ENCODE results near the gene PCDH11Y.
"Not testable (repeated sequence)": the region's sequence is repeated elsewhere in the genome, so short reads cannot be mapped to it uniquely, and the experiment has no call there.

PCDH11Y gene

GRCh38 chrY:5000057-5000456 lies at the start of gene PCDH11Y:
Gene PCDH11Y, plus strand, starts transcription at chrY:5000296. Its CDS starts 56,804 bp downstream, at chrY:5057100.
- DNase-seq (ENCODE audit: low read depth): not testable (repeated sequence)

- not testable (repeated sequence) for DNase-seq (ENCODE audit: low read depth)
These were observed 32.2 kb upstream of the PCDH11Y start for GRCh38 chrY:4967894-4968293.

DNA sequence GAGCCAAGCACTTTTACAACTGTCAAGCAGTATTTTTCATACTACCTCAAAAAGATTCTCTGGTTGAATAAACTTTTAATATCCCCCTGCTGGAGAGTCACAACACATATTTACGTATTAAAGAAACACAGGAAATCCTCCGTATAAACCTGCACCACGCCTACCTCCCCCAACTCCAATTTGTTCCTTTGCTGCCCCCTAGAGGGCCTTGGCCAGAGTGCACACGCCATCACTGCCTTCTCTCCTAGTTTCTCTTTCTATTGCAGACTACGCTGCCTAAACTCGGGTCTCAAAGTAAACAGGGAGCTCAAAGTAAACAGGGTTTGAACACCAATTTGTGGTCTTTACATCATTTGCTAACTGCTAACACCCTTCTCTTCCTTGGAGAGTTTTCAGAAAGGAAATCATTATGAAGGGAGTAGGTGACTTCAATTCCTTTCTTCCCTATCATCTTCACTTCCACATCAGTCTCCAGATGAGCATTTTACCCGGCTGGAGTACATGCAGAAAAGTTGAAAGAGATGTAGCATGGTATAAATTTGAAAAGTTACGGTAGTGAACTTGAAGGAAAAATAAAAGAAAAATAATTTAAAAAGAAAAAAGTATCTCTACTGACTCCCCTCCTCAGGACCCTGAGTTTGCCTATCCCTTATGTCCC lies 8.2 kb upstream of the PCDH11Y start:
- DNase-seq (ENCODE audit: low read depth): not testable (repeated sequence)

DNA sequence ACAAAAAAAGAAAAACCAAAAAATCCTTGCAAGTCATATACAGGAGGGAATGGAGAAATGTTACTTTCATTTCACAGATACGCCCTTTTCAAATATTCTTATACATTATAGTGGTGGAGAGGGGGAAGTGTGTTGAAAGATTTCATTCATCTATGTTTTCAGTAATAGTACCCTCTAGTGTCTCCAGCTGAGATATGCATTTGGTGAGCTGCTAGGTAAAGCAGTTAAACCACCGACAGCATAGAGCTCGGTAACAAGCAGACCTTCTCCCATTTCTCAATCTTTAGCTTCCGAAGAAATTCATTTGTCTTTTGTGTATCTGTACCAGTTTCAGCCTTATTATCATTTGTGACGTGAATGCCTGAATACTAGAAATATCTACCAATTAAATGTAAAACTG lies 5.2 kb upstream of the PCDH11Y start:
- not testable (repeated sequence) for DNase-seq (ENCODE audit: low read depth)

GRCh38 chrY:5002476-5003184 lies 2.5 kb downstream of the PCDH11Y start:
- DNase-seq (ENCODE audit: low read depth): not testable (repeated sequence)

- not testable (repeated sequence) for DNase-seq (ENCODE audit: low read depth)
These were observed 39.0 kb downstream of the PCDH11Y start for GRCh38 chrY:5038972-5039523.

GRCh38 chrY:5083017-5083416 lies 82.9 kb downstream of the PCDH11Y start:
- not testable (repeated sequence) for DNase-seq (ENCODE audit: low read depth)

GRCh38 chrY:5182998-5183397 lies 182.9 kb downstream of the PCDH11Y start:
- not testable (repeated sequence) for DNase-seq (ENCODE audit: low read depth)

DNA sequence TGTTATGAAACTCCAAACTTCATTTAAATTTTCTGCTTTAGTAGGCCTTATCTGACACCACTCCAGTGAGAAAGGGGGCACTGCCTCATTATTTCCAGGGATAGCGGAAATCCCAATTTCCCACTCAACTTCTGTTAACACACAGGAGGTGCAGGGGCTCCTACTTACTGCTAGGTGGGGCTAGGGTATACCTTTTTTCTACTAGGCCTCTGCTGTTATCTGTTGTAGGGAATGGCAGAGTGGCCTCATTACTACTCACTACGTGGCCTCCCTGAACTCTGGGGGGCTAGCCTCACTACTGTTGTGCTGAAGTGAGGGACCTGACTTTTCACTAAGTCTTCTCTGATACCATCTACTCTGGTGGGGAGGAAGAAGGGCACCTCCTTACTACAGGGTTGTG lies 215.0 kb downstream of the PCDH11Y start:
- not testable (repeated sequence) for DNase-seq (ENCODE audit: low read depth)

GRCh38 chrY:5324931-5325330 lies 324.8 kb downstream of the PCDH11Y start:
- DNase-seq (ENCODE audit: low read depth): not testable (repeated sequence)

DNA sequence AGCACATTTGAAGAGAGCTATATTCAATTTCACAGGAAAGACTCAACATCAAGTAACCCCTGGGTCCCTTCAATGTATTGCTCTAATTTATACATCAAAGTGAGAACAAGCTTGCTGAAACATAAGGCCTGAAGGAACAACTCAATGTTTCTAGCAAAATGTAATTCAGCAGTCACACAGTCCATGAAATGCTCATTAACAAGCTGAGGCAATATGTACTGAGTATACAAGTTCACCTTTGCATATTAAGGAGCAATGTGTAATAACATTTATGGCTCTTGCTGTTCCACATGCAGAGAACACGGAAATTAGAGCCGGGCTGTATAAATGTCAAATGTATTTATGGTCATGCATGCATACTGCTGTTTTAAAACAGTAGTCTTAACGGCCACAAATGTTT lies 342.1 kb downstream of the PCDH11Y start:
- DNase-seq (ENCODE audit: low read depth): not testable (repeated sequence)

GRCh38 chrY:5543705-5544104 lies 543.6 kb downstream of the PCDH11Y start:
- DNase-seq (ENCODE audit: low read depth): not testable (repeated sequence)

DNA sequence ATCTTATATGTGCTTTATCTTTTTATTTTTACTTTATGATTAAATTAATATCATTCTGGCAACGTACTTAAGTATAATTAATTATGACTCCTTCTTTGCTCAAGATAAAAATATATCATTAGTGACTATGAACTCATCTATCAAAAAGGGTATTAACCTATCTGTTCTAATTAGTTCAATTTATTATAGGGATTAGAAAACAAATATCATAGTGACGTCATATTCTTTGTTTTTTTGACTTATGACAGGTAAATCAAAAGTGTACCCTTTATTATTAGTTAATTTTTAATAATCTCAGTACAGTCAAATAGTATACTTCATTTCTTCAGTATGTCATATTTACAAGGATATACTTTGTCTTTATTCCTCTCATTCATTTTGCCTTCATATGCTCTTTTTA lies 638.5 kb downstream of the PCDH11Y start:
- not testable (repeated sequence) for DNase-seq (ENCODE audit: low read depth)

GRCh38 chrY:5679265-5679664 lies 679.2 kb downstream of the PCDH11Y start:
- not testable (repeated sequence) for DNase-seq (ENCODE audit: low read depth)

- DNase-seq (ENCODE audit: low read depth): not testable (repeated sequence)
These were observed 708.6 kb downstream of the PCDH11Y start for GRCh38 chrY:5708727-5709126.

- DNase-seq (ENCODE audit: low read depth): not testable (repeated sequence)
These were observed 709.8 kb downstream of the PCDH11Y start for GRCh38 chrY:5709788-5710381.

DNA sequence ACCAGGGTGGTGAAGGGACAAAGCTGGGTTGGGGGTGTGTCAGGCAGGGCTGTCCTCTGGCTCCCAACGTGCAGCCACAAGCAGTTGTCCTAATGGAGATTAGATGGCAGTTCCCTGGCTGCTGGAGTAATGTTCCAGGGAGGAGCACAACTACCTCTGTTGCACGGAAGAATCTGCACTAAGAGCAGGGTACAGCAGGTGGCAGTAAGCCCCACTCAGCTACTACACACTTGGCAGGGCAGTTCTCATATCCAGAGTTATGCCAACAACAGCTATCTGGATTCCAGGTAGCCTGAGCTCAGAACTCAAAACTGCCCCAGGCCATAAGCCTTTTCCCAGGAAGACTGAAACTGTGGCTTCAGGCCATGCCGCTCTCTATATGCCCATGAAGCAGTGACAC lies 761.3 kb downstream of the PCDH11Y start:
- DNase-seq (ENCODE audit: low read depth): not testable (repeated sequence)

GRCh38 chrY:5776485-5776884 lies 776.4 kb downstream of the PCDH11Y start:
- not testable (repeated sequence) for DNase-seq (ENCODE audit: low read depth)

All from EH (cell line).